NCI-H2107 treated with DMSO at 0.1 percent for 48 hours (cell line): ENCODE results near the gene GPX4.

ENCODE experiments used
- DNase-seq: peaks from one replicate; lab custom pipeline; 2025; ENCODE audit not compliant: unreplicated experiment; lab: John Stamatoyannopoulos, UW

The GPX4 gene

GRCh38 chr19:1130771-1131717 lies 27.2 kb downstream of the GPX4 start:
- no peak for DNase-seq

- no peak for DNase-seq
Observed at GRCh38 chr19:1131718-1132551, 28.1 kb downstream of the GPX4 start.

GRCh38 chr19:1132552-1133383 lies 29.0 kb downstream of the GPX4 start:
- no peak for DNase-seq

DNA sequence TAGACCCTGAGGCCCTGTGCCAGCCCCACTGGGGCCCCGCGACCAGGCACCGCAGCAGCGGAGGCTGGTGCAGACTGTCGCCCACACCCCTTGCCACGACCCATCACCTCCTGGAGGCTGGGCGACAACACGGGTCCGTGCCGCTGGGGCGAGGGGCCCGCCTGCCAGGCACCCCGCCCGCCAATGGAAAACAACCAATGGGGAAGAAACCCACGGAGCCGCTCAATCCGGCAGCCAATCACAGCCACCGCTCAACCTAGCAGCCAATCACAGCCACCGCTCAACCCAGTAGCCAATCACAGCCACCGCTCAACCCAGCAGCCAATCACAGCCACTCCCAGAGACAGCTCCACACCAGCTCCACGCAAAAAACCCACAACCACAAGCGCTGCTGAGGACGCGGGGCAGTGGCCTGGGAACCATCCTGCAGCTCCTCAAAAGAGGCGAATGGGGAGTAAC lies 29.7 kb downstream of the GPX4 start:
- DNase-seq, result no peak

- no peak for DNase-seq
Observed at GRCh38 chr19:1134431-1134830, 30.6 kb downstream of the GPX4 start.

DNA sequence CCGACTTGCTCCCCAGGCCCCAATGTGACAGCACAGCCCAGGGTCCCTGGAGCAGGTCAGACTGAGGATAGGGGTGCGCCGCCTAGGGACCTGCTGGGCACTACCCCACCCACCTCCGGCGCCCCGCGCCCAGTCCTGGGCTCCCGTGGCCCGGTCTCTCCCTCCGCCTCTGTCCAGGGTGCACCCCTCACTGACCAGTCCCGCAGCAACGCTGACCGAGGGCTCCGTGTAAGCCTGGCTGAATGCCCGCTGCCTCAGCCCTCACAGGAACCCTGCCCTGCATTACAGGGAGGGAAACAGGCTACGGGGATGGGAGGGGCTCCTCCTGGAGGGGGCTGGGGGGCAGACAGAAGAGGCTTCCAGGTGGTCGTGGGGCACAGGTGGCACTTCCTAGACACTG lies 31.7 kb downstream of the GPX4 start:
- DNase-seq, result no peak

- peak; percentile 39 for DNase-seq
Observed at GRCh38 chr19:1136201-1136600, 32.4 kb downstream of the GPX4 start.

GRCh38 chr19:1136621-1137317 lies 33.0 kb downstream of the GPX4 start:
- DNase-seq, result peak; percentile 33

DNA sequence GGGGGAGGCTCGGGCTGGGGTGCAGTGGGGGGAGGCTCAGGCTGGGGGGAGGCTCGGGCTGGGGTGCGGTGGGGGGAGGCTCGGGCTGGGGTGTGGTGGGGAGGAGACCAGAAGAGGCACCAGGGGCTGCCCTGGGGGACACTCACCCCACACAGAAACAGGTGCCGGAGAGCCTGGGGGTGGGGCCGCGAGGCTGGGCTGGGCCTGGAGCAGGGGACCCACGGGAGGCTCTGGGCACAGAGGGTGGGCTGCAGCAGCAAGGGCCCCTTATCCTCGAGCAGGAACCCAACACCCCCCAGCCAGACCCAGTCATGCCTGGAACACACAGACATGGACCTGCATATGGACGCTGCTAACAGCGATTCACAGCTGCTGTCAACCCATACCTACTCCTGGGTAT lies 34.3 kb downstream of the GPX4 start:
- DNase-seq, result no peak

DNA sequence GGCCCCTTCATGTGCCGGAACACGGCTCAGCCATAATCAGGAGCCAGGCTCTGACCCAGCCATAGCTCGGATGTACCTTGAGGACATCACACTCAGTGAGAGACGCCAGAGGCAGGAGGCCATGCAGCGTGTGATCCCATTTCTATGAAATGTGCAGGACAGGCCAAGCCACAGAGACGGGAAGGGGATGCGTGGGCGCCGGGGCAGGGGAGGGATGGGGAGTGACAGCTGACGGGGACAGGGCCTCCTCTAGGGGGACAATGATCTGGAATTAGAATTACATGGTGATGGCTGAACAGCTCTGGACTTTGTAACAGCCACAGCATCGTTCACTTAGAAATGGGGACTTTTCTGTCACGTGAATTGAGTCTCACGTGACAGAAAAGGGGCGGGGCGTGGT lies 35.3 kb downstream of the GPX4 start:
- no peak for DNase-seq

DNA sequence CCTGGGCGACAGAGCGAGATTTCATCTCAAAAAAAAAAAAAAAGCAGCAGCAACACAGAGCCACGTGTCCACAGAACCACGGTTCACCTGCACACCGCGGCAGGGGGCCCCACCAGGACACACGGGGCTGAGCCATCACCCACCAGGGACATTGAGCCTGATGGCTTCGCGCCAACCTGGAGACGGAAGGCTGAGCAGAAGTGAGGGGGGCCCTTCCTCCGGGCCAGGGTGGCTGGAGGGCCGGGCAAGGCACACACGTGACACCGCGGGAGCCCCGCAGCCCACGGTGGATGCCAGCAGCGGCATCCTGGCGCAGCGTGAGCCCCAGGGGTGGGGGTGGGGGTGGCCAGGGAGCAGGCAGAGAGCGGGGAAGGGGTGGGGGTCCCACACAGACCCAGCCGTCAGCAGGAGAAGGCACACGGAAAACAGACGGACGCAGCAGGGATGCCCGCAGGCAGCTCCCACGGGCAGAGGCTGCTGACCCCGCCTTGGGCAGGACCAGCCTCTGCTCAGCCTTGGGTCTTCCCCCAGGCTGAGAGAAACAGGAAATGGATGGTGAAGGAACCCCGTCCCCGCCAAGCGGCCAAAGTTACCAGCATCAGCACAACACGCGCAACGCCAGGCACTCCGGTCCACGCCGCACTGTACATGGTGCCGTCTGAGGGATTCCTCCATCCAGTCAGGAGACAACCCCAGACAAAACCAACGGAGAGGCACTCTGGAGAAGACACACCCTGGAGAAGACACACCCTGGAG lies 36.7 kb downstream of the GPX4 start:
- DNase-seq, result no peak

DNA sequence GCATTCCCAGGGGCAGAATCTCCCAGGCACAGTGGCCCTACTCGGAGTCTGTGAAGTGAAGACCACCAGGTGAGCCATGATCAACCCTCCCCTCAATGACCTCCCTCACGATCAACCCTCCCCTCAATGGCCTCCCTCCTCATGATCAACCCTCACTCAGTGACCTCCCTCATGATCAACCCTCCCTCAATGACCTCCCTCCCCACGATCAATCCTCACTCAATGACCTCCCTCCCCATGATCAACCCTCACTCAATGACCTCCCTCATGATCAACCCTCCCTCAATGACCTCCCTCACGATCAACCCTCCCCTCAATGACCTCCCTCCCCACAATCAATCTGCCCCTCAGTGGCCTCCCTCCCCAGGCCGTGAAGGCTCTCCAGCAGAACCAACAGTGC lies 38.1 kb downstream of the GPX4 start:
- DNase-seq, result no peak

DNA sequence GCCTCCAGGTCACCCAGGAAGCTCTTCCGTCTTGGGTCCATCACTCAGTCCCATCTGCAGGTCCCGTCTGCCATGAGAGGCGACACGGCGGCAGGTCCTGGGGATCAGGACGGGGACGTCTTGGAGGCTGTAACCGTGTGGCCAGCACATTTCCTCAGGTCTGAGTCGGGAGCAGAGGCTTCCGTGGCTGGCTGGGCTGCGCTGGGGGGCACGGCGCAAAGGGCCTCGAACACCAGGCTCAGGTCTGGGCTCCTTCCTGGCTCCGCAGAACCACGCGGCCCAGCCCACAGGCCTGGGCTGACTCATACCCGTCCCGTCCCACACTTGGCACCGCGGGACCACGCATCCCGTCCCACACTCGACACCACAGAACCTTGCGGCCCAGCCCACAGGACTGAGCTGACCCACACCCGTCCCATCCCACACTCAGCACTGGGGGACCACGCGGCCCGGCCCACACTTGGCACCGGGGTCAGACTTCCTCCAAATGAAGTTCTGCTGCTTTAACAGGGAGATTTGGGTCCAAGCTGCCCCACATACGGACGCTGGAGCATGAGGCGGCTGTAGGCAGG lies 40.1 kb downstream of the GPX4 start:
- DNase-seq, result no peak

- DNase-seq, result no peak
Observed at GRCh38 chr19:1144741-1145140, 40.9 kb downstream of the GPX4 start.

DNA sequence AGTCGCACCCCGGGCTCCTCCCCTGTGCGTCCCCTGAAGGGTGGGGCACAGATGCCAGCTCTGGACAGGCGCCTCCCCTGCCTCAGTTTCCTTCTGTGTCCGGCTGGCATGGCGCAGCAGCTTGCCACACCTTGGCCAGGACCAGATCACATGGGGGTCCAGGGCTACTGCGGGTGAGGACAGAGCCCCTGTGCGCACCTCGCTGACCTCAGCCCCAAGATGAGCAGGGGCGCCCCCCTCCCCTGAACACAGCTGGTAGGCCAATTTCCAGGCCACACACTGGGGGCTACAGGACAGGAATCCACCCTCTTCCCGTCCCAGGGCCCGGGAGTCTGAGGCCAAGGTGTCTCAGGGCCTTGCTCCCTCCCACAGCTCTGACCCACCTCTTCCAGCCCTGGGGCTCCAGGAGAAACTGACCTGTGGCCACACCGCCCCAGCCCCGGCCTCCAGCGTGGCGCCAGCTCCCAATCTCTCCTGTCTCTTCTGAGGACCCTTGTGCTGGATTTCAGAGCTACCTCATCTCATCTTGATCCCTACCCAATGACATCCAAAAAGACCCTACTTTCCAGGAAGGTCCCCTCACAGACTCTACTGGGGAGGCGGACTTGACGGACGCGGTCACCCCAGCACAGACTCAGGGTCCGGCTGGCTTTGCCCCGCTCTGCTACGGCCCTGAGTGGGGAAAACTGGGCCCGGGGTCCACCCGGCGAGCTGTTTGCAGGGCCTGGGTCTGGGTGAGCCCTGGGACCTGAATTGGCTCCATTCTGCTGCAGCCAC lies 42.0 kb downstream of the GPX4 start:
- DNase-seq, result no peak

- no peak for DNase-seq
Observed at GRCh38 chr19:1146412-1146699, 42.6 kb downstream of the GPX4 start.

GRCh38 chr19:1146858-1147780 lies 43.3 kb downstream of the GPX4 start:
- DNase-seq, result no peak
